NT2/D1 (cell line): ENCODE results near the gene CDC26.
"Not testable (repeated sequence)": the region's sequence is repeated elsewhere in the genome, so short reads cannot be mapped to it uniquely, and the experiment has no call there.

Source experiments
- DNase-seq: peaks from one replicate; pipeline ENCODE4 v3.0.0-alpha.2; 2011; ENCODE audit warnings: low read depth, low spot score
- H3K27me3 ChIP-seq: 2 replicates; pipeline ENCODE4 v1.6.0; 2011; ENCODE audit warnings: mild to moderate bottlenecking; ENCODE audit not compliant: insufficient read length, insufficient read depth
- H3K36me3 ChIP-seq: 2 replicates; pipeline ENCODE4 v1.6.1; 2011; ENCODE audit warnings: mild to moderate bottlenecking, low read length, mixed read lengths; ENCODE audit not compliant: insufficient read depth, insufficient read length
- H3K4me1 ChIP-seq: 2 replicates; pipeline ENCODE4 v1.5.1; 2011; ENCODE audit not compliant: insufficient read depth, insufficient read length
- H3K4me3 ChIP-seq: 2 replicates; pipeline ENCODE4 v1.5.1; 2011; ENCODE audit warnings: low read depth; ENCODE audit not compliant: insufficient read length
- H3K9ac ChIP-seq: 2 replicates; pipeline ENCODE4 v1.6.0; 2011; ENCODE audit warnings: low read depth; ENCODE audit not compliant: insufficient read length
- H3K9me3 ChIP-seq: 2 replicates; pipeline ENCODE4 v1.5.1; 2011; ENCODE audit warnings: mild to moderate bottlenecking, low read length; ENCODE audit not compliant: insufficient read depth
- SUZ12 ChIP-seq: IDR thresholded peaks from 2 replicates; pipeline ENCODE4 v1.6.1; 2011; ENCODE audit not compliant: insufficient read length, insufficient read depth; ENCODE audit errors: extremely low read depth
- YY1 ChIP-seq: IDR thresholded peaks from 2 replicates; pipeline ENCODE4 v1.6.1; 2011; ENCODE audit not compliant: insufficient read length, insufficient read depth
- ZNF274 ChIP-seq: IDR thresholded peaks from 2 replicates; pipeline ENCODE4 v1.6.1; 2011; ENCODE audit warnings: mild to moderate bottlenecking, low read depth, low read length

Gene CDC26

GRCh38 chr9:113238202-113238858 lies 37.0 kb downstream of the CDC26 start:
- Histone ChIP-seq H3K4me3 (no peak overlapping the region), H3K27me3 (no peaks in the 10 kb centered on the region), H3K4me1 (no peaks in the 10 kb centered on the region), H3K36me3 (no peaks in the 10 kb centered on the region), H3K9me3 (no peaks in the 10 kb centered on the region), H3K9ac (no peak overlapping the region)
- DNase-seq, result no peak
- TF ChIP-seq YY1 (no peak), SUZ12 (no peak), ZNF274 (no peak)

- H3K9ac ChIP-seq, result no peak overlapping the region
- no peaks in the 10 kb centered on the region for H3K36me3 ChIP-seq
- no peaks in the 10 kb centered on the region for H3K27me3 ChIP-seq
- DNase-seq, result no peak
- H3K4me3 ChIP-seq, result no peak overlapping the region
- TF ChIP-seq ZNF274 (no peak), SUZ12 (no peak), YY1 (no peak)
- no peaks in the 10 kb centered on the region for H3K9me3 ChIP-seq
- H3K4me1 ChIP-seq, result no peaks in the 10 kb centered on the region
These were observed 38.3 kb downstream of the CDC26 start for GRCh38 chr9:113237026-113237425.

GRCh38 chr9:113235701-113236255 lies 39.6 kb downstream of the CDC26 start:
- DNase-seq, H3K9ac ChIP-seq: not testable (repeated sequence)

GRCh38 chr9:113231701-113232100 lies 43.7 kb downstream of the CDC26 start:
- Histone ChIP-seq H3K9me3 (no peaks in the 10 kb centered on the region), H3K36me3 (peaks cover 3% of the 10 kb centered on the region), H3K4me1 (no peaks in the 10 kb centered on the region), H3K9ac (no peak overlapping the region), H3K4me3 (no peak overlapping the region), H3K27me3 (no peaks in the 10 kb centered on the region)
- DNase-seq, result no peak
- TF ChIP-seq YY1 (no peak), ZNF274 (no peak), SUZ12 (no peak)

More at GRCh38 chr9:113235701-113236255, 39.6 kb downstream of the CDC26 start:
- H3K27me3 ChIP-seq, H3K4me3 ChIP-seq, H3K4me1 ChIP-seq, H3K9me3 ChIP-seq, H3K36me3 ChIP-seq: not testable (repeated sequence)

DNA sequence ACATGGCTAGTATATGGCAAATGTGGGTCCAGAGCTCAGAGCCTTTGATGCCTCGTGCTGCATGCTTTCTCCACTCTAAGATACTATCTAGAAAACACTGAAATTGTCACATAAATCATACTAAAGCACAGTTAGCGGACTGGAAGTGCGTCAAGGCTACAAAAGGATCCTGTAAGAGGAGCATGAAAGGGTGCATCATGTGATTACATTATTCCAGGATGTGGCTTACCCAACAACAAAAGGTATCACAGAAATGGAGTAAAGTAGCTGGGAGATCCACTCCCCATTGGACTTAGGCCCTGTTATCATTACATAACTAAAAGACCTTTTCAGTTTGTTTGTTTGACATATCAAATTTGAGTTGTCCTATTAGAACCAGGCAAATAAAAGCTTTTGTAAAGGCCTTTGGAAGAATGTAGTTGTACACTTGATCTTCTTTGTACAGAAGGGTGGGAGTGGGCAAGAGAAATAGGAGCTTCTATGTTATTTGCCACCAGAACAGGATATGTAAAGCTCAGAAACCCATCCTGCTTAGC lies 47.2 kb downstream of the CDC26 start:
- Histone ChIP-seq H3K9ac (no peak overlapping the region), H3K4me1 (no peaks in the 10 kb centered on the region), H3K9me3 (no peaks in the 10 kb centered on the region), H3K36me3 (peaks cover 14% of the 10 kb centered on the region), H3K4me3 (no peak overlapping the region), H3K27me3 (no peaks in the 10 kb centered on the region)
- DNase-seq, result no peak
- TF ChIP-seq YY1, result no peak
- no peak for TF ChIP-seq ZNF274
- TF ChIP-seq SUZ12, result no peak

DNA sequence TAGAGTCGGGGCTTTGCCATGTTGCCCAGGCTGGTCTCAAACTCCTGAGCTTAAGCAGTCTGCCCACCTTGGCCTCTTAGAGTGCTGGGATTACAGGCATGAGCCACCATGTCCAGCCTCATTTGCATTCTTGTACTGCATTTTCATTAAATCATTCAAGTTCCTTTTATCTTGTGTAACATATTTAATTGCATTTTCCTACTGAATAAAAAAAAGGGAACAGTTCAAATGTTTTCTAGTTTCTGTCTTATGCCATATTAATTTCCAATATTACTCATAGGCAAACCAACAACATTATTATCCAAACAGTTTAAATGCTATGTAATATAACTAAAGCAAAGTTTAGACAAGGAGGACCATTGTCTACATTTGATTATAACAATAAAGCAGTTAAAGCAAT lies 47.9 kb downstream of the CDC26 start:
- Histone ChIP-seq H3K9ac (no peak overlapping the region), H3K4me3 (no peak overlapping the region), H3K36me3 (peaks cover 14% of the 10 kb centered on the region), H3K27me3 (no peaks in the 10 kb centered on the region), H3K4me1 (no peaks in the 10 kb centered on the region), H3K9me3 (no peaks in the 10 kb centered on the region)
- TF ChIP-seq ZNF274 (no peak), SUZ12 (no peak), YY1 (no peak)
- DNase-seq, result no peak

- Histone ChIP-seq H3K4me3 (no peak overlapping the region), H3K9me3 (no peaks in the 10 kb centered on the region), H3K4me1 (no peaks in the 10 kb centered on the region), H3K36me3 (peaks cover 19% of the 10 kb centered on the region), H3K27me3 (no peaks in the 10 kb centered on the region), H3K9ac (no peak overlapping the region)
- TF ChIP-seq SUZ12 (no peak), YY1 (no peak), ZNF274 (no peak)
- DNase-seq, result no peak
These were observed 51.4 kb downstream of the CDC26 start for GRCh38 chr9:113223963-113224362.
